GM18498 (cell line): Measurements from ENCODE around the gene SCLT1.

ENCODE experiments used
- ATAC-seq: cut with Tn5 transposase; IDR thresholded peaks from one replicate; pipeline ENCODE4 v1.9.1; 2021; ENCODE audit warnings: mild to moderate bottlenecking, moderate library complexity; ENCODE audit not compliant: unreplicated experiment

Gene SCLT1

GRCh38 chr4:128877934-128878333 lies 215.4 kb downstream of the SCLT1 start:
- no peak for ATAC-seq

DNA sequence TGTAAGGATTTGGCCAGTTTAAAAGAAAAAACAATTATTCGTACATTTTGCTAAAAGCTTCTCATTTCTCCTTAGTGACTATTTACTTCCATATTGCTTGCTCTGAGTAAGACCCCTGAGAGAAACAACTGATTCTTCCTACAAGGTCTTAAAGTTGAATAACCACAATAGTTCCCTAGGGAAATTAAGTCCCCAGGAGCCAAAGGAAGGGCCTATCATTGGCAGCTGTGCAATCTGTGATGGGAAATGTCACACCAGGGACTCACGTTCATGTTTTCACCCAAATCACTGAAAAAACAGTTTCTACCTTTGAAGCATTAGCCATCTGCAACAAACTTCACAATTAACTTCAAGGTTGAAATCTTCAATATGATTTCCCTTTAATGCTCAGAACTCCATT lies 217.1 kb downstream of the SCLT1 start:
- ATAC-seq = no peak

DNA sequence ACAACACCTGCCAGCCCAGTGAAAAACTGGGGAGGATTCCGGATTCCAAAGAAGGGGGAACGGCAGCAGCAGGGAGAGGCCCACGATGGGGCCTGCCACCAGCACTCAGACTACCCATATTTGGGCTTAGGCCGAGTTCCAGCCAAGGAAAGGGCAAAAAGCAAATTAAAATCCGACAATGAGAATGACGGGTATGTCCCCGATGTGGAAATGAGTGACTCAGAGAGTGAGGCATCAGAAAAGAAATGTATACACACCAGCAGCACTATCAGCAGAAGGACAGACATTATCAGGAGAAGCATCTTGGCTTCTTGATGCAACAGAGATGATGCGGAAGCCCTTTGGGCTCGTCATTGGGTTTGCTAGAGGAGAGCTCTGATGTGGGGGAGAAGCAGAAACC lies 221.4 kb downstream of the SCLT1 start:
- ATAC-seq = no peak

DNA sequence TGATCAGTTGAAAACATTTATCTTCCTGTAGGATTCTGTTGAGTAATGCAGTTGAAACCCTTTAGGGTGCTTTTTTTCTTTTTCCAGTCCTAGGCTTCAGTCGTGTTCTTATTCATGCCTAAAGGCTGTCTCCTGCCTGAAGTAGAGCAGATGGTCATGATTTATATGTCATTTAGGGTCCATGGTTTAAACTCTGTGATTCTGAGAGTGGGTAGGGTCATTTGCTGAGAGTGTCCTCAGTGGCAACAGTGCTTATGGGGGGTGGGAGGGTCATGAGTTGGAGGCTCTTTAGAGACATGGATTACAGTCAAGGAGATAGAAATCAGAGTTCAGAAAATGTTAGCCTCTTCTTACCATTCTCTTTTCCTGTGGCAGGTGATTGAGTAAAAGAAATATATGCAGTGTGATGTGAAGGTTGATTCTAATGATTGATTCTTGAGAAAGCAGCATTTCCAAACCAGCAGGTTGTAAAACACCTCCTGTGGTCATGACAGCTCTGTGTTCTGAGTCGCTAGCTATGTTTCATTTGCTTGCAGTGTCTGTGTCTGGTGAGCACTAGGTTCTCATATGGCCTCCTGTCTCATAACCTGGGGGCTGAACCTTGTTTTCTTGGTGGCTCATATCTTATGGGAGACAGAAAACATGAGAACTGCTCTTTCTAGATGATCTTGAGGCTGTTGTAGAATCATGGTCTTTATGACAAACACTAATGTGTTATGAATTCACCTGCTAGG lies 223.4 kb downstream of the SCLT1 start:
- ATAC-seq = no peak

DNA sequence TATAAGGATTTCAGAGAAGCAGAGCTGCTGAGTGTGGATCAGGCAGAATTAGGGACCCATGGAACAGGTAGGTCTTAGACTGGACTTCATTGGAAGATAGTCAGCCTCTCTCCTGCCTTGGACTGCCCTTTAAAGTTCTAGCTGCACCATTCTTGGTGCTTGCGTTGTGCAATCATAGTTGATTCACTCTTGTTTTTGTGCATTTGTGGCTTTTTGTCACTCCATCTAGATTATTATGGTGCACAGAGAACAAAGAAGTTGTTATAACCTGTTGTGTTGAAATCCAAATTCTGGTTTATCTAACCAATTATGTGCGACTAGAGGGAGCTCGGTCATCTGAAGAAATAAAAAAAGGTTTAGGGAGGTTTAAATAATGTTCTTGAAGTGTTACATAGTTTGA lies 224.6 kb downstream of the SCLT1 start:
- no peak for ATAC-seq

GRCh38 chr4:128866691-128867090 lies 226.6 kb downstream of the SCLT1 start:
- ATAC-seq = no peak

GRCh38 chr4:128866269-128866668 lies 227.1 kb downstream of the SCLT1 start:
- no peak for ATAC-seq

- no peak for ATAC-seq
These were observed 228.2 kb downstream of the SCLT1 start for GRCh38 chr4:128865132-128865531.

GRCh38 chr4:128863312-128864075 lies 229.8 kb downstream of the SCLT1 start:
- ATAC-seq = peak; percentile 32

GRCh38 chr4:128862608-128863311 lies 230.6 kb downstream of the SCLT1 start:
- peak; percentile 65 for ATAC-seq

- peak; percentile 20 for ATAC-seq
These were observed 231.4 kb downstream of the SCLT1 start for GRCh38 chr4:128861856-128862518.

DNA sequence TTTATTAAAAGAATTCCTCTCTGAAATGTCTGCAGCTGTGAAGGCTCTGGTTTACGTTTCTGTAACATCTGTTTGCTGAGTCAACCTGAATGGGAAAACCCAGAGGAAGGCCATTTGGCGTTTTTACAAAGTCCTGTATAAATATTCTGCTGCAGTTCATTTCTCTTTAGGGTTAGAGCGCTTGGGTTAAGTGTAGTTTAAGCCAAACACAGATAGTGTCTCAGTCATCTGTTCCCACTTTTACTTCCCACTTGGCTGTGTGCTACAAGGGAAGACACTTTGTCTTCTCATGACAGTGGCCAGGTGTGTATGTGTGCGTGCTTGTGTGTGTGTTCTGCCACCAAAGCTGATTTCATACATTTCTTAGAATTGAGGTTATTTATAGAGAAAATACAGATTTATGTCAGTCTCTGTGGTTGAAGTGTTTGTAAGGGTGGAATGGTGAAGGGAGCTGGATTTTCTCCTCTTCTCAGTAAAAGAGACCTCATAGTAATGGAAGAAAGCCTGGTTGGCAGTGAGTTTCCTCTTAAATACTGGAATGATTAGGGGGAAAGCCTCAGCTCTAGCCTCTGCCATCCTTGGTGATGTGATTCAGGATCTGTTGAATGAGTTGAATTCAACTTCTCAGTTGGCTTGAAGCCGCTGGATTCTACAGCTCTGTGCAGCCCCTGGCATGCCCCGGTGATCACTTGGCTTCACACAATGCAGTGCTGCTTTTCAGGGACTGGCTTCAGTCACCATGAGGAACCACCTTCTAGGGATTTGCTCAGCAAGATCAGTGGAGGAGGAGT lies 233.3 kb downstream of the SCLT1 start:
- ATAC-seq = no peak

- ATAC-seq = no peak
These were observed 234.3 kb downstream of the SCLT1 start for GRCh38 chr4:128858879-128859671.

DNA sequence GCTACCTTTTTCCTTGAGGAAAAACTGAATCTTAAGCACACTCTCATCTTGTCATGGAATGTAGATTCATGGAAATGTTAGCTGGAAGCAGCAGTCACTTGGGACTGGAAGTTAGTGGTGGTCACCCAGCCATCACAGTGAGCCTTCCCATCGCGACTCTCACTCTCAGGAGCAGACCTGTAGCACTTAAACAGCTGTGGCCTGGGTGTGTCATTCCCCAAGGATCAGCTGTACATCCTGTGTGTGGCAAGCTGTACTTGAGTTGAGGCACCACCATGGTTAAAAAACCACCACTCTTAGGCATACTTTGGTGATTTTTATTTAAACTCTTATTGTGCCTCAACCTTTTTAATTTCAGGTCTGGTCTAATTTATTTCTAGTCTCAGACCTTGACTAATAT lies 237.1 kb downstream of the SCLT1 start:
- no peak for ATAC-seq

GRCh38 chr4:128855621-128856020 lies 237.7 kb downstream of the SCLT1 start:
- no peak for ATAC-seq

GRCh38 chr4:128854433-128854832 lies 238.9 kb downstream of the SCLT1 start:
- peak; percentile 91 for ATAC-seq

DNA sequence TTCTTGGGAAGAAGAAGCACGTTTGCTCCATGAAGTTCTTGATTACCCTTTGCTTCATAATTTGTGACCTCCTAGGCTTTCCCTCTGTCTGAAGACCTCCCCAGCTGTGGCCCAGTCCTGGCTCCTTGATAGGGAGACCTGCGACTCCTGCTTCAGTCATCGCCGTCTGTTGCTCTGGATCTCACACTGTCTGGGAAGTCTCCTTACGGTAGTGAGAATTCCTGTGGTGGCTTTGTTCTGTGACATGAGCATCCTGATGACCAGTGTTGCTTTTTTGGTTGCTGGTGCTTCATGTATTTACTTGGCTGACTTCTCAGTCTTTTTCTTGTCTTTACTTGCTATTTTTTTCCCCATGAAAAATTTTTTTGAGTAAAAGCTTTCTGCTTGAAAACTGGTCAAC lies 239.6 kb downstream of the SCLT1 start:
- no peak for ATAC-seq

GRCh38 chr4:128850252-128850651 lies 243.1 kb downstream of the SCLT1 start:
- ATAC-seq = no peak

DNA sequence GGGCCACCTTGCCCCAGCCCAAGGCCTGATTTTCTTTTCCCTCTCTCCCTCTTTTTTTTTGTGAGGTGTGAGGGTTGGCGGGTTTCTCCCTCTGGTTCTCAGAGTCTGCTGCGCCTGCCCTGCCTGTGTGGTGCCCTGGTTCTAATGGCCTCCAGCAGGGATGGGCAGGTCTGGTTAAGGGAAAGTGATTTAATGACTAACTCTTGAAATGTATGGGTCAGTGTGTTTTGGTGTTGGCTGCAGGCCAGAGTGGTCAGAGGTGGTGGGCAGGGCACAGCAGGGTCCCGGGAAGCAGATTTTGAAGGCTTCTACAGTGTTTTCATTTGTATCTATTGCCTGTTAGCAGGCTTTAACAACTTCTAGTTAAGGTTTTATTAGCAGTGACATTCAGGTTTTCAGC lies 244.9 kb downstream of the SCLT1 start:
- no peak for ATAC-seq
